ENCODE results near the gene ADIPOR2.
A peak's percentile ranks its signal among the peaks of the same experiment; 100 is the strongest.
"Not testable (repeated sequence)": the region's sequence is repeated elsewhere in the genome, so short reads cannot be mapped to it uniquely, and the experiment has no call there.

Gene ADIPOR2

GRCh38 chr12:1815814-1816729, 125.2 kb downstream of the ADIPOR2 start:
- no peak for DNase-seq

GRCh38 chr12:1816730-1817348, 126.0 kb downstream of the ADIPOR2 start:
- DNase-seq: no peak

GRCh38 chr12:1817928-1818327, 127.1 kb downstream of the ADIPOR2 start:
- DNase-seq: not testable (repeated sequence)

GRCh38 chr12:1819050-1819449, 128.2 kb downstream of the ADIPOR2 start:
- DNase-seq: no peak

GRCh38 chr12:1819571-1819970, 128.7 kb downstream of the ADIPOR2 start:
- no peak for DNase-seq

GRCh38 chr12:1820191-1820895, 129.5 kb downstream of the ADIPOR2 start, which contains the start of gene LRTM2:
Gene LRTM2, plus strand, starts transcription at chr12:1820565. Its CDS starts 7,584 bp downstream, at chr12:1828149.
- DNase-seq: no peak

GRCh38 chr12:1820896-1821291, 130.0 kb downstream of the ADIPOR2 start:
- DNase-seq: no peak

- DNase-seq: no peak
Observed at GRCh38 chr12:1821805-1822204, 130.9 kb downstream of the ADIPOR2 start.

- no peak for DNase-seq
Observed at GRCh38 chr12:1822699-1823098, 131.8 kb downstream of the ADIPOR2 start.

- no peak for DNase-seq
Observed at GRCh38 chr12:1823237-1823636, 132.4 kb downstream of the ADIPOR2 start.

- no peak for DNase-seq
Observed at GRCh38 chr12:1825382-1826102, 134.7 kb downstream of the ADIPOR2 start.

- no peak for DNase-seq
Observed at GRCh38 chr12:1826401-1826800, 135.5 kb downstream of the ADIPOR2 start.

GRCh38 chr12:1826867-1827705, 136.2 kb downstream of the ADIPOR2 start:
- no peak for DNase-seq

- DNase-seq: no peak
Observed at GRCh38 chr12:1827826-1828805, 137.2 kb downstream of the ADIPOR2 start.

- no peak for DNase-seq
Observed at GRCh38 chr12:1828856-1829255, 138.0 kb downstream of the ADIPOR2 start.

GRCh38 chr12:1829306-1829900, 138.5 kb downstream of the ADIPOR2 start:
- DNase-seq: no peak

- DNase-seq: no peak
Observed at GRCh38 chr12:1830401-1830845, 139.6 kb downstream of the ADIPOR2 start.

- peak in 1 of 6 experiments; percentile 6 for DNase-seq
Observed at GRCh38 chr12:1830981-1831963, 140.4 kb downstream of the ADIPOR2 start.

All from stimulated activated naive CD4-positive, alpha-beta T cell (primary cell).